Fibroblast of skin of scalp (primary cell): Measurements from ENCODE around the gene TIGIT. TPM values are rescaled to one million over a fixed set of nuclear protein-coding genes. Genes with fewer than 3 reads are reported as not detected.
A peak's percentile ranks its signal among the peaks of the same experiment; 100 is the strongest.
"Not testable (repeated sequence)": the region's sequence is repeated elsewhere in the genome, so short reads cannot be mapped to it uniquely, and the experiment has no call there.

Experiments
- DNase-seq: peaks from one replicate; pipeline ENCODE4 v3.0.0-alpha.2; 2013
- polyA plus RNA-seq, 2 experiments: library from polyadenylated mRNA; unstranded; fragments of 120-200 nt; gene quantifications; one replicate each; pipeline ENCODE4 v1.2.1, GENCODE V29; 2013; ENCODE audit not compliant: insufficient read length in 2 of 2

TIGIT gene
- polyA plus RNA-seq (2013, experiment 1 of 2; ENCODE audit: insufficient read length): not detected
- not detected for polyA plus RNA-seq (2013, experiment 2 of 2; ENCODE audit: insufficient read length)

DNA sequence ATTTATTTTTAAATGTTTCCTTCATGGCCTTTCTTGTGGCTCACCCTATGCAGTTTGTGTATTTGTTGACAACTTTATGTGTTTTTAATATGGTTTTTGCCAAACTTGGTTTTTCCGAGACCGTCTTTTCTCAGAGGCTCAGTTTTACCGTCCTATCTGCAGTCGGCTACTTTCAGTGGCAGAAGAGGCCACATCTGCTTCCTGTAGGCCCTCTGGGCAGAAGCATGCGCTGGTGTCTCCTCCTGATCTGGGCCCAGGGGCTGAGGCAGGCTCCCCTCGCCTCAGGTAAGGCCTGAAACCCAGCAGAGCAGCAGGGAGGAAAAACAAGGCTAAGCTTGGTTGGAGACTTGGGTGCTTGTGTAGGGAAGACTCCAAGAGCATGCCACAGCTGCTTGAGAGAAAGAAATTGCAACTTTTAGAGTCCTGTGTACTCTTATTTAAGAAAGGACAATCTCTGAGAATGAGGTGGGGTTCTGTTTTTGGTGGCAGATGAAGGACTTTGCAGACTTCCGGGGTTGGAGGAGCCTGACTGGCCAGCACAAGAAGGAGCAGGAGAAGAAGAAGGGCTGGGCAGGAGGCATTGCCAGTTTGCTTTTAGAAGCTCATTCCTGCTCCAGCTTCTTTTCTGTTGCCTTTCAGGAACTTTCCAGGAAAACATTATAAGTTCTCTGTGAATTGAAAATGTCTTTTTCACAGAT lies at the start of gene TIGIT:
Gene TIGIT (plus strand): TSS at position 191 of the 698 bp plus-strand sequence. CDS start 34 bp downstream, at position 225.
- DNase-seq: no peak

DNA sequence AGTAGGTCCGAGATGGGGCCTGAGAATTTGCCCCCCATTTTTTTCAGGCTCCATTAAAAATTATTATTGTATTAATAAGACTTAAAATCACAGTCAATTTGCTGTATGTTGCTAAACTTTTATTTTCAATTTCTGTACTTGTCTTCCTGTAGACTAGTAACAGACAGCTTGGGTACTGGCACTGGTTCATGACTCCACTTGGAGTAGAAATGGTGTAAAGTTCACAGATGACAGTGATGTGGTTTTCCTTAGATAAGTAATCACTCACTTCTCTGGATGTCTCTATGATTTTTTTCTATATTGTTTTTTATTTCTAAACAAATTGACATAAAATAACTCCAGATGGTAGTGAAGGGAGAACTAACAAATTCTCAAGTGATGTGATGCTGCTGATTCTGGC lies 40.9 kb upstream of the TIGIT start:
- no peak for DNase-seq

GRCh38 chr3:114253505-114253904 lies 40.3 kb upstream of the TIGIT start:
- no peak for DNase-seq

DNA sequence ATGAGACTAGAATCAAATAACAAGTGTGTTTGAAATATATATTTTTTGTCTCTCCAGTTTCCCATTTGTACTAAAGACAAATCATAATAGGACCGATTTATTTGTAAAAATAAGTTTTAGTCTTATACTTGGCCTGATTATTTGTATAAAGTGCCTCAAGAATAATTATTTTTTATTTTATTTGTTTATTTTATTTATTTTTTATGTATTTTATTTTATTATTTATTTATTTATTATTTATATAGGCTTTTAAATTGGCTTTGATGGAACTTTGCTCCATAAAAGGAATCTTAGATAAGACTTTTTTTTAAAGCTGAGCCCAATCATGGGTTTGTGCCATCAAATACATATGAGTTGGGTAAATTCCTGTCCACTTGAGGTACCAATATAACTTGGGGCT lies 34.3 kb upstream of the TIGIT start:
- DNase-seq: no peak

GRCh38 chr3:114260152-114260551 lies 33.7 kb upstream of the TIGIT start:
- no peak for DNase-seq

DNA sequence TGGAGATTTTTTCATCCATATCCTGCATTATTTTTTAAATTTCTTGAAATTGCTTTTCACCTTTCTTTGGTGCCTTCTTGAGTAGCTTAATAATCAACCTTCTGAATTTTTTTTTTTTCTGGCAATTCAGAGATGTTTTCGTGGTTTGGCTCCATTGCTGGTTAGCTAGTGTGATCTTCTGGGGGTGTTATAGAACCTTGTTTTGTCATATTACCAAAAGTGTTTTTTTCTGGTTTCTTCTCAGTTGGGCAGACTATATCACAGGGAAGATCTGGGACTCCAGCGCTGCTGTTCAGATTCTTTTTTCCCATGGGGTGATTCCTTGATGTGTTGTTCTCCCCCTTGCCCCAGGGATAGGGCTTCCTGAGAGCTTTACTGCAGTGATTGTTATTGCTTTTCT lies 23.8 kb upstream of the TIGIT start:
- no peak for DNase-seq

- no peak for DNase-seq
Measured at GRCh38 chr3:114272271-114272670, 21.6 kb upstream of the TIGIT start.

DNA sequence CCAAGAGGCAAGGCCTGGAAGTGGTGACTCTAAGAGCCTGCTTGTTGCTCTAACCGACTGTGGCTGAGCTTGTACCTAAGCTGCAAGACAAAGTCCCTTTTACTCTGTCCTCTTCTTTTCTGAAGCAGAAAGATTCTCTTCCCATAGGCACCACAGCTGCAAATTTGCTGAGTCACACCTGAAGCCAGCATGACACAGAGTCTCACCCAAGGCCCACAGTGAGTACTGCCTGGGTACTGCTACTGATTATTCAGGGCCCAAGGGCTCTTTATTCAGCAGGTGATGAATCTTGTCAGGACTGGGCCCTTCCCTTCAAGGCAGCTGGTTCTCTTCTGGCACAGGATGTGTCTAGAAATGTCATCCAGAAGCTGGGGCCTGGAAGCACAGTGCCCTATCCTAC lies 18.9 kb upstream of the TIGIT start:
- peak; percentile 3 for DNase-seq

DNA sequence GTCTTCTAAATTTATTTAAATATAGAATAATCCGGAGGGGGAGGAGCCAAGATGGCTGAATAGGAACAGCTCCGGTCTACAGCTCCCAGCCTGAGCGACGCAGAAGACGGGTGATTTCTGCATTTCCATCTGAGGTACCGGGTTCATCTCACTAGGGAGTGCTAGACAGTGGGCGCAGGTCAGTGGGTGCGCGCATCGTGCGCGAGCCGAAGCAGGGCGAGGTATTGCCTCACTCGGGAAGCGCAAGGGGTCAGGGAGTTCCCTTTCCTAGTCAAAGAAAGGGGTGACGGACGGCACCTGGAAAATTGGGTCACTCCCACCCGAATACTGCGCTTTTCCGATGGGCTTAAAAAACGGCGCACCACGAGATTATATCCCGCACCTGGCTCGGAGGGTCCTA lies 17.0 kb upstream of the TIGIT start:
- DNase-seq: not testable (repeated sequence)

DNA sequence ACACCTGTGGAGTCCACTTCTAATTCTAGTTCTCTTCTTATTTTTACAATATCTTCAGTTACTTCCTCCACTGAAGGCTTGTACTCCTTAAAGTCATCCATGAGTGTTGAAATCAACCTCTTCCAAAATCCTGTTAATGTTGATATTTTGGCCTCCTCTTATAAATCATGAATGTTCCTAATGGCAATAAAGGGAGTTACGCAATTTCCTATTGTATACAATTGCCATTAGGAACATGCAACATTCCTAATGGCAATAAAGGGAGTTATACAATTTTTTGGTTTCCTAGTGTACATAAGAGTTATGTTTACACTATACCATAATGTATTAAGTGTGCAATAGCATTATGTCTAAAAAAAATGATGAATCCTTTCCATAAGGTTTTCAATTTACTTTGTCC lies 9.2 kb upstream of the TIGIT start:
- no peak for DNase-seq

GRCh38 chr3:114285648-114286230 lies 8.1 kb upstream of the TIGIT start:
- DNase-seq: no peak

GRCh38 chr3:114286266-114286665 lies 7.6 kb upstream of the TIGIT start:
- no peak for DNase-seq

- DNase-seq: peak; percentile 46
Measured at GRCh38 chr3:114290911-114291901, 2.6 kb upstream of the TIGIT start.

DNA sequence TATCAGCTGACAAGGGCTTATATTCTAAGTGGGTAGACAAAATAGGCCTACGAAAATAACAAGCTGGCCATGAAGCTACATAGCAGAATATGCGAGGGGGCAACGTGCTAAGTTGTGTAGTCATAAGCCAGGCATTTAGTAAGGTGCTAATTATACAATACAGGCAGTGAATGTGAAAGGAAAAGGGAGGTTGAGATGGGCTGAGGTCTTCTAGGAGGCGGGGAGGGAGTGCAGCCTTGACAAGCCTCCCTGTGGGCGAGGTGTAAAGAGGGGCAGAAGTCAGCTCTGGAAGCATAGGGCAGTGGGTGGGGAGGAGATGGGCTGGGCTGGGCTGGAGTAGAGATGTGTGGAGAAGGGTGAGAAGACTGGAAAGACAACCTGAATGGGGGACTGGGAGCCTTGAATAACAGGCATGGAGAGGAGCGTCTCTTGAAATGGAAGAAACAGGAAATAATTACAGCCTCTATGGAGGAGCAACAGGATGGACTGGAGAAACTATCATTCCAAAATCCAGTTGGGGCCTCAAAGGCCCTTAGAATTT lies 1.2 kb downstream of the TIGIT start:
- DNase-seq: no peak

- DNase-seq: no peak
Measured at GRCh38 chr3:114295946-114296345, 2.1 kb downstream of the TIGIT start.

GRCh38 chr3:114299421-114299820 lies 5.6 kb downstream of the TIGIT start:
- peak; percentile 13 for DNase-seq

DNA sequence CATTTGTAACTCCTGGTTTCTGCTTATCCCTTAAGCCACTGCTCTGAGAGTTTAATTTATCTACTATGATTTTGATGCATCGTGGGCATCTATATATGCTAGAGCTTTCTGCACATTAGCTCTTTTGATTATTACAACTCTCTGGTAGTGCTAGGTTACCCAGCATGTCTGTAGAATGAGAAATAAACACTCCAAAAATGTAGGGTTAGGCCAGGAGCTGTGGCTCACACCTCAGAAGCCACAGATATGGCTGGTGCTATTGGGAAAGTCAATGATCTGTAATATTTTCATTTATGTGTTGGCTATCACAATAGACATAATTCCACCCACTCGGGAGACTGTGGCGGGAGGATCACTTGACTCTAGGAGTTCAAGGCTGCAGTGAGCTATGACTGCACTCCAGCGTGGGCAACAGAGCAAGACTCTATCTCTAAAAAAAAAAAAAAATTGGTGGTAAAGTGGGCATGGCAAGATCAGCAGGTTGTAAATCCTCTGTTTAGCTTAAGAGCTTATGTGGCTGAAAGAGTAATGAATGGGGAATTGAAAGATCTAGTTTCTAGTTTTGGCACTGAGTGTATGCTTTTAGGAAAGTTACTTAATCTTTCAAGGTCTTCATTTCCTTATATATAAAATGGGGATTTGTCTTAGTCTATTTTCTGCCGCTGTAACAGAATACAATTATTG lies 6.3 kb downstream of the TIGIT start:
- no peak for DNase-seq

DNA sequence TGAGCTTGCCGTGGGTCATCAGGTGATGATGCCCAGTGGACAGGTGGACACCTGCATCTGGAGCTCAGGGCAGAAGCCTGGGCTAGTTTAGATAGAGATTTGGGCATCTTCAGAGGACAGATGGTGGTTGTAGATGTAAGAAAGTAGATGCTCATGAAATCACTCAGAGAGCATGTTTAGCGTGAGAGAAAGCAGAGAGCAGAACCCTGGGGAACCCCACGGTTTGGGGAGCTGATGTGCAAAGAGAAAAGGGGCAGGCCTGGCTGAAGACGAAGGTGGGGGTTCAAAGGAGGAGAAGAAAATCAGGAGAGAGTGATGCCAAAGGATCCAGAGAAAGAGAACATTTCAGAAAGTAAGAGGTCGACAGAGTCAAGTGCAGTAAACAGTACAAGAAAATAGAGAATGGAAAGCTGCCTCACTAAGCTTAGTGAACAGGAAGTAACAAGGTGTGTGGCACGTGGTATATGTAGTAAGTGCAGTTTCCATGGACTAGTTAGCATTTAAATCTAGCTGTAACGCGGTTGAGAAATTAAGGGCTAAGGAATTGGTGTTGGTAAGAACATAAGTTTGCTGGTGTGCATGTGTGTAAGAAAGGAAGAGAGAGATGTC lies 13.5 kb downstream of the TIGIT start:
- no peak for DNase-seq

DNA sequence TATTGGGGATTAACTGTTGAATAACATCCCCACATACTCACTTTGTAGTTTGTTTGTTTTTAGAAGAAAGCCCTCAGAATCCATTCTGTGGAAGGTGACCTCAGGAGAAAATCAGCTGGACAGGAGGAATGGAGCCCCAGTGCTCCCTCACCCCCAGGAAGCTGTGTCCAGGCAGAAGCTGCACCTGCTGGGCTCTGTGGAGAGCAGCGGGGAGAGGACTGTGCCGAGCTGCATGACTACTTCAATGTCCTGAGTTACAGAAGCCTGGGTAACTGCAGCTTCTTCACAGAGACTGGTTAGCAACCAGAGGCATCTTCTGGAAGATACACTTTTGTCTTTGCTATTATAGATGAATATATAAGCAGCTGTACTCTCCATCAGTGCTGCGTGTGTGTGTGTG lies 14.0 kb downstream of the TIGIT start:
- DNase-seq: no peak

DNA sequence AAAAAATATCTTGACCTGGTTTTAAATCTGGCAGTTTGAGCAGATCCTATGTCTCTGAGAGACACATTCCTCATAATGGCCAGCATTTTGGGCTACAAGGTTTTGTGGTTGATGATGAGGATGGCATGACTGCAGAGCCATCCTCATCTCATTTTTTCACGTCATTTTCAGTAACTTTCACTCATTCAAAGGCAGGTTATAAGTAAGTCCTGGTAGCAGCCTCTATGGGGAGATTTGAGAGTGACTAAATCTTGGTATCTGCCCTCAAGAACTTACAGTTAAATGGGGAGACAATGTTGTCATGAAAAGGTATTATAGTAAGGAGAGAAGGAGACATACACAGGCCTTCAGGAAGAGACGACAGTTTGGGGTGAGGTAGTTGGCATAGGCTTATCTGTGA lies 14.5 kb downstream of the TIGIT start:
- no peak for DNase-seq

- DNase-seq: no peak
Measured at GRCh38 chr3:114308830-114309229, 15.0 kb downstream of the TIGIT start.

DNA sequence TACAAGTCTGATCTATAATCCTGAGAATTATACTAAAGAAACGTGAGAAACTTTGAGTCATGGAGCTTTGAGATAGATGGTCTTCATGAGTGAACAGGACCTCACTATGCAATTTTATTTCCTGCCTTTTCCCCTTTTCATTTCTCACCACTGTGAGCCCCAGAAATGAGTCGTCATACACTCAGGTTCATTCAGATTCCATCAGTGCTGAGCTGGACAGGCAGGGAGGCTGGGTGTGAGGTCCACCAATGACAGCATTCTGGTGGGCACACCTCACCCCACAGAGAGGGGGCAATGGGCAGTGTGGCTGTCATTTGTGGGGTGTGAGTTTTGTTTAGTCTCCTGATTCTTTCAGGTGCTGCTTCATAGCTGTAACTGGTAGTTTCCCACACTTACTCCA lies 16.9 kb downstream of the TIGIT start:
- DNase-seq: no peak
